GM18498 (cell line): ENCODE results near the gene HOXB6.

Experiments
- ATAC-seq: cut with Tn5 transposase; IDR thresholded peaks from one replicate; pipeline ENCODE4 v1.9.1; 2021; ENCODE audit warnings: mild to moderate bottlenecking, moderate library complexity; ENCODE audit not compliant: unreplicated experiment

Gene HOXB6

DNA sequence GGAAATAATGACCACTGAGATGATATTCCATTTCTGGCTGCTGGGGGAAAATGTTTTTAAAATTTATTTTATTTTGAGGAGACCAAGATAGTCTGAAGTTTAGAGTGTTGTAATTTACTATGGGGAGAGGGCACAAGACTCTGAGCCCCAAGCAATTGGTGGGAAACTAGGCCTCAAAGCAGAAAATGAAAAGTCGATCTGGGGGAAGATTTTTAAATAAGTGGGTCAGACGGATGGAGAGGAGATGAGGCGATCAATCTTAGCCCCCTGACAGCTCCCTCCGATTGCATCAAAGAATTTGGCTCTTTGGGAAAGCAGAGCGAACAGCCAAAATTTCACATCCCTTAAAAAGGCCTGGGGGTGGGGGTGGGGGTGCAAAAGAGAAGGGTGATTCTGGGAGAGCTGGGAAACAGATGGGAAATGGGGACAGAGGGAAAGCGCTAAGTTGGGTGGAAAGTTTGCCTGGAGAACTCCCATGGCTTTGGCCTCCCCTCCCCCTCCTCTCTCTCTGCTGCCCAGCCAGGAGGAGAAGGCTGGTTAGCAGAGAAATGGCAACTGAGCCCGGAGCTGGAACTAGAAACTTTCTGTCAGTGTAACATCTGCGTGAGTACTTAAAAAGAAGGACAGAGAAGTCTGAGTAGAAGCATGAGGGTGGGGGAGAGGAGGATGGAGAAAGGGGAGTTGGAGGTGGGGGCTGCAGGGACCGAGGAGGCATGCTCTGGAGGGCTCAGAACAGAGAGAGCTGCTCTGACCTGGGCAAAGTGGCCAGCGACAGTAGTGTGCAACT lies 58.5 kb downstream of the HOXB6 start:
- no peak for ATAC-seq
